NCI-H69 (cell line): Measurements from ENCODE around the gene HOXA6.

Experiments used
- DNase-seq: peaks from one replicate; lab custom pipeline; 2025; lab: John Stamatoyannopoulos, UW

Gene HOXA6

DNA sequence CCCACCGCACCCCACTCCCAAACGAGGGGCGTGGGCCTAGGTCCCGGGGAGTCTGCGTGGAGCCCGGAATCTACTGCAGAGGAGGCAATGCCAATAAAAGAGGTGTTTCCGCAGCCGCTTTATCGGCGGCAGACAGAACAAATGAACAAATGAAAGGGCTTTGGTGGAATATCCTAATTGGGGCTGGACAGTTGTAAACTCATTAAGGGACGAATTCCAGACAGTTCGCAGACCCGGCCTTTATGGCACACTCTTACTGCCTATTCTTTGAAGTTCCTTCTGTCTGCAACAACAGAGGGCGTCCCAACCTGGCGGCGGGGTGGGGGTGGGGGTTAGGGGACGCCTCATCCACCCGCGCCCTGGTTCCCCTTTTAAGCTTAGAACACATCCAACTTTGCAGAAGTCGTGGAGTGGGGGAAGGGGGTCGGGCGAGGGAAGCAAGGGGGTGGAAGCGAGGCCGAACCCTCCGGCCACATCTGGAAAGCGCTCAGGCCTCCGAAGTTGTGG lies 13.7 kb upstream of the HOXA6 start:
- DNase-seq = no peak

DNA sequence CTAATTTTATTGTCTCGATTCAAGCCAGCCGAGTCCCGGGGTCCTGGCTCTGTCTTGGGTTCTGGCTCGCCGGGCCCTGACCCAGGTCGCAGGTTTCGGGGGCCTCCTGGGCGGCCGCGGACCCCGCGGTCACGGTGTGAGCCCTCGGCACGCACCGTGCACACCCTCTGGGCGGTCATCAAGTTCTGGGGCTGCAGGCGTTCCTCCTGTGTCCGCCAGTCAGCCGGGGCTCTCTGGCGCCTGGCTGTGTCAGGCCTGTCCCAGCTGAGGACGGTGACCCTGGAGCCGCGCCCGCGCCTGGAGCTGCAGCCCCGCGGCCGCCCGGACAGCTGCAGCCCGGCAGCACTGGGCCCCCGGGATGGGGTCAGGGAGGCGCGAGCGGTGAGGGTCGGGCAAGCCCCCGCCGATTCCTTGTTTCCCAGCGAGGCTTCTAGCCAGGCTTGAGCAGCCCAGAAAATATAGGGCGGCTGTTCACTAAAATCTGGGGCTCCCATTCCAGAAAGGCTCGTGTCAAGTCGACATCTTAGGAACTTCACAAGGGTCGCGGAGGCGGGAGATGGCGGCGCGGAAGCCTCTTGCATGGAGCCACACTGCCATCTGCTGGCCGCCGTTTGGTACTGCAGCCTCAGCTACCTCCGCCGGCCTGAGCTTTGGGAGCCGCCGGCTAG lies 13.1 kb upstream of the HOXA6 start:
- DNase-seq = peak; percentile 92

DNA sequence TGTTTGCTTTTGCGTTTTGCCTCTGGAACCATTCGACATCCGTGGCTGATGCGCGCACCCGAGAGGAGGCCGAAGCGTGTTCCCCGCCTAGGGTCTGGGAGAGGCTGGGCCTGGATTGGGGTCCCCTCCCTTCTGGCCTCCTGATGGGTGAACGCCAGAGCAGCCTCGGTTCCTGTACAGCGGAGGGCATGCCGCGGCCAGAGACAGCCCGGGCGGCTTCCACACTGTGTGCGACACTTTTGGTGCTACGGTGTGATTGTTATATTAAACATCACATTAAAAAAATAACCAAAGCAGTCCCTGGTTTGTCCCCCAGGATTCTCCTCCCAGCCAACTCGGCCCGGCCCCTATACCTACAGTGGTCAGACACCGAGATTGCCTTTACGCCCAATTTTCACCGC lies 12.6 kb upstream of the HOXA6 start:
- peak; percentile 40 for DNase-seq

DNA sequence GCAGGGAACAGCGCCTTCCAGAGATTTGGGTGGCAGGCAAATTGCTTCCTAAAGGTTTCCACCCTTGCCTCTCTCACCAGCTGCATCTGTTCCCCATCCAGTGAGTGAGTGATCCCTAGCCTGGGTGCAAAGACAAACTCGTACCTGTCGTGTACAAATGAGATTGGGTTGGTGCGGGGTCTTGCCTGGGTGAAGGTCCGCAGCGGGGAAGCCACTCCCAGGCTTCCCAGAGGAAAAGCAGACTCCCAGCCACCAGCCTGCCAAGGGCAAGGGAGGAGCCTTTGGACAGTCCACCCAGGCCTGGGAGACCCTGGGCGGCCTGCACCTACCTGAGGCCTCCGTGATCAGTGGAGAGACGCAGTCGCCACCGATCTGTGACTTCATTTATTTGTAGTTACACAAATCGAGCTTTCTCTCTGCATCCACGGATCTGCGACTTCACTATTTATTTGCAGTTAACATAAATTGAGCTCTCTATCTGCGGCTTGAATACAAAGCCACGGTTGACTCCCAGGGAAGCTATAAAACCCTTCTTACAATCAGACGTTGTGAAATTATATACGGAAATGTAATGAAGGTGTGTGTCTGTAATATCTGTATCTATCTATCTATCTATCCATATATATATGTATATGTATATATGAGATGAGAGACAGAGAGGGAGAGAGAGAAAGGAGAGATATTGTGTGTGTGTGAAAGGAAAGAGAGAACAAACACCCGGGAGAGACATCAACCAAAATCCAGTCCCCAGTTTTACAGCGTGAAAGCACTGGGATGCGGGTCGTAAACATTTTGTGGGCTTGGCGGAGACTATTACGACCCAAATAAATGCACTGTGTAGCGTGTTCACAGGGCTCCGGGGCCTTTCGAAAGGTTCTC lies 11.9 kb upstream of the HOXA6 start:
- peak; percentile 26 for DNase-seq

DNA sequence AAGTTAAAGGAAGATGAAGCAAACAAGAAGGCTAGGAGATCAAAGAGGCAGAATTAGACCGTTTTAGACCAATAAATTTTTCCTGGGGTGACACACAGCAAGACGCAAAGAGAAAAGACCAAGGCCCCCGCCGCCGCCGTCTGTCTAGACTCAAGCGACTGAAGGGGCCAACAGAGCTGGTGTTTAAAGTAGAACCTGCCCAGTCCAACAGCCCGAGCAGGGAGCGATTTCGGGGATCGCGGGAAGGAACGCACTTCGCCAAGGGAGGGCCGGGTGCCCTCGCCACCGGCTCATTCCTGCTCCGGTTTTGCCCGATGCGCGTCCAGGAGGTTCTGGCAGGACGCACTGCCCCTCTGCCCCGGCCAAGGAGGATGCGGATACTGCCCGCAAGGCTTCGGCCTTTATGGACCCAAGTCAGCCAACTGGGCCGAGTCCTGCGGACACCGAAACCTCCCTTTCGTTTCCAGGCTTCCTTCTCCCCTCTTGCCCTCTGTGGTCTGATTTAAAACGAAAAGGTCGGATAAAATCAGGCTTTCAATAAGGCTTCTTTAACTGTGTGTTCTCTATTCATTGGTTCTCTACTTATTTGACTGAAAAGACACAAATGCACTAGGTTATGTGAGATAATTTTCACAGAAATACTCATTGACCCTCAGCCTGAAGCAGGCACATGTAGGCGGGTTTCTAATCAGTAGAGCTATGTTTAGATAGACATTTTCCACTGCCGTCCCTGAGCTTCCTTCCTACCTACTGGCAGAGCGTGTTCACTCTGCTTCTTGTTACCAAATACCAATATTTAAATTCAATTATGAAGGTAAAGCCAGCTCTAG lies 11.1 kb upstream of the HOXA6 start:
- DNase-seq = no peak

DNA sequence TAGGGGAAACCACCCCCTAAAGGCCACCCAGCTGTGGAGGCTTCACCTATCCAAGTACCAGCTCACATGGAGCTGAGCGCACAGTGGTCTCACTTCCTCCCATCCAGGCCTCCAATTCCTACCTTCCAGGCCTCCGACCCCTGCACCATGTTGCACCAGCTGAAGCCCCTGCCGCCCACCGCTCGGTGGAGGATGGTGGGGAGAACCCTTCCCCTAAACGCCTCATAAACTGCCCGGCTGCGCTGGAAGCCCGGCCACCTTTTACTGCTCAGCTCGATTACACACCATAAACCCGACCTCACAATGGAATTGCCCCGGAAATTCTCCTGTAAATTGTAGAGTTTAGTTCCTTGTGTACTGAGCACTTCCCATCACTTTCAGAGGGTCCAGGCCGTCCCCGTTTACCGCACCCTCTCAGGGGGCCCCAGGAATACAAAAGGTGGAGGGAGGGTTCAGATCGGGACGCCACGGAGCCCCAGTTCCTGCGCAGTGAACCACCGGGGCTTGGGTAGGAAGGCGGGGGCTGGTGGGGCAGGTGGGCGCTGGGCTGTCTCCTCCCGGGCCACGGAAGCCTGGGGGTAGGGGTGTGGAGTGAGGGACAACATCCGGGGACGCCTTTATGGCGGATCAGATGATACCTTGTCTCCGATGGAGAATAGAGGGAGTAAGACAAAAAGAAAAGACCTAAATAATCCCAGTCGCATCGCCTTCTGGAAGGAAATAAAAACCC lies 10.3 kb upstream of the HOXA6 start:
- no peak for DNase-seq

DNA sequence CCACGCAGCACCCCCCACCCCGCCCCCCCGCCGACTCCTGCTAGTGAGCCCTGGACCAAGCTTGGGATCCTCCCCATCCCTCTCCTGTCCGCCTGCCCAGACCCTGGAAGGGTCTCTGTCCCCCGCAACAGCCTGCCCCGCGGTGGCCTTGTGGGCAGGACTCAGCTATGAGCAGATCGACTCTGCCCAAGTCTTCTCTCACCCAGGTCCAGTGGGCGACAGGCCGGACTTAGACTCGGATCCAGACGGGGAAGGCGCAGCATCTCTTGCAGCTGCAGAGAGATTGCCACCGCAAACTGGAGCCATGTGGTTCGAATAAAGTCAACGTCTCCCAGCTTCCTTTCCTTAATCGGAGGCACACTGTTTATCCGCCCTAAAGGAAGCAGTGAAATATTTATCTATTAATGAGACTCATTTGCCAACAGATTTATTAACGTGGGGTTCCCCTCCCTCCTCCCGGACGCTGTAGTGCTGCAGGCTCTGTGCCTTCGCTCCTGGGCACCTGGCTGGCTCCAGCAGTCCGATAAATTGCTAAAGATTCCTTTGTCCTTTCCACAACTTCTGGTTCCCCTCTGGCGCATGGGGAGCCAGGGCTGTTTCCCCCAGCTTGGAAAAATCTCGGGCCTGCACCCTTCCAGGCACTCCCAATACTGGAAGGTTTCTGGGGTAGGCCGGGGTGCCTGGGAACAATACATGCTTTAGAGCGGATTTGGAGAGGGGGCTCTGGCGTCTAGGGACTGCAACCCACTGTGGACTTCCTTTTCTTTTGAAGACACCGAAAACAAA lies 9.5 kb upstream of the HOXA6 start:
- DNase-seq = no peak

DNA sequence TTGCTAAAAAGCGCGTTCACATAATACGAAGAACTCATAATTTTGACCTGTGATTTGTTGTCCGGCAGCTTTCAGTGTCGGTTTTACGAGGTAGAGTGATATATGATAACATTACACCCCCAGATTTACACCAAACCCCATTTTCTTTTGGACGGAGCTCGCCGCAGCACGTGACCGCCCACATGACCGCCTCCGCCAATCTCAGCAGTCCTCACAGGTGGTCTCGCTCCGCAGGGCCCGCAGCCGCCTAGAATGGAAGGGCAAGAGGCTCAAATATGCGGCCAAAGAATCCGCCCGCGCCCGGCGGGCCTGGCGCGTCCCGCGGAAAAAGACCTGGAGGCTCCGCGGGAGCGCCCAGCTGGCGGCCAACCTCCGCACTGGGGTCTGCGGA lies 8.9 kb upstream of the HOXA6 start, which contains the start of gene HOXA7:
TSS of gene HOXA7 (minus strand) at position 168 of the 391 bp plus-strand sequence. CDS start at position 38, 130 bp downstream.
- no peak for DNase-seq

DNA sequence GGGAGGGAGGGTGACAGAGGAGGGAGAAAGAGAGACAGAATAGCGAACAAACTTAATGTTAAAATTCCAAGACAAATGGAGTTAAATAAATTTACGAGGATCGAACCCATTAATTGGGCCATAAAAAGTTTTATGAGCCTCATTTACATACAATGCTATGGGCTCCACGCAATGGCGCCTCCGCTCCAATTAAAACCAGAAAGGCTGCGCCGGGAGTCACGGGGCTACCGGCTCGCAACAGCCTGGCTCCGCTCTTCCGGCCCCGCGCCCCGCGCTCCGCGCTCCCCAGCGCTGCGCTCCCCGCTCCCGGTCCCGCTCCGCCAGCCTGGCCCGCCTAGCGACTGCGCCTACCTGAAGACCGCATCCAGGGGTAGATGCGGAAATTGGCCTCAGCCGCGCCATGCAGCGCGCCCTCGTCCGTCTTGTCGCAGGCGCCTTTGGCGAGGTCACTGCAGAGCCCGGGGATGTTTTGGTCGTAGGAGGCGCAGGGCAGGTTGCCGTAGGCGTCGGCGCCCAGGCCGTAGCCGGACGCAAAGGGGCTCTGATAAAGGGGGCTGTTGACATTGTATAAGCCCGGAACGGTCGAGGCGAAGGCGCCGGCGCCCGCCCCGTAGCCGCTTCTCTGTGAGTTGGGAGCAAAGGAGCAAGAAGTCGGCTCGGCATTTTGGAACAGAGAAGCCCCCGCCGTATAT lies 8.4 kb upstream of the HOXA6 start:
- DNase-seq = no peak

DNA sequence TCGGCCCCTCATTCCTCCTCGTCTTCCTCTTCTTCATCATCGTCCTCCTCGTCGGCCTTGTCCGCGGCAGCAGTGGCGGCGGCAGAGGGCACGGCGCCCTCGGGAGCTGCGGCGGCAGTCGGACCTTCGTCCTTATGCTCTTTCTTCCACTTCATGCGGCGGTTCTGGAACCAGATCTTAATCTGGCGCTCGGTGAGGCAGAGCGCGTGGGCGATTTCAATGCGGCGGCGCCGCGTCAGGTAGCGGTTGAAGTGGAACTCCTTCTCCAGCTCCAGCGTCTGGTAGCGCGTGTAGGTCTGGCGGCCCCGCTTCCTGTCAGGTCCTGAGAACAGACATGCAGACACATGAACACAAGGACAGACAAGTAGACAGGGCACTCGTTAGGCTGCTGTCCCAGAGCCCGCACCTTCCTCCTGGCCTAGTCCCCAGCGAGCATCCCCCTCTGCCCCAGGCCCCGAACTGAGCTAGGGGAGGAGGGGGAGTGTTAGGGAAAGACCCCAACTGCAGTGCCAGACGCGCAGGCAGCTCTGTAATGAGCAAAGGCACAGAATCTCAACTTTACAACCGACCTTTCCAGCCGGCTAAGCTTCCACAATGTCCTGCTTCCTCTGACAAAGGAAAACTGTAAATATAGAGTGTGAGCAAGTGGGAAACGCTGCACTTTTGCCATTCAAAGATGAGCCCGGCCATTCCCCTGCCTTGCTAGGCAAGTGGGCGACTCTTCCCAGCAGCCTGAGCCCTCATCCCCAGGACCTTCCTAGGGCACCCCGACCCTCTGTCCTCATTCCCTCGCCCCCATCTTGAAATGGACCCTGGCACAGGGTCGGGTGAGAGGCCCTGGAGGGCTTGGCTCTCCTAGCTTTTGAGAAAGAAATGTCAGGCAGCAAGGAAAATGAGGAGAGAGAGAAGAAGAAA lies 7.6 kb upstream of the HOXA6 start:
- no peak for DNase-seq

DNA sequence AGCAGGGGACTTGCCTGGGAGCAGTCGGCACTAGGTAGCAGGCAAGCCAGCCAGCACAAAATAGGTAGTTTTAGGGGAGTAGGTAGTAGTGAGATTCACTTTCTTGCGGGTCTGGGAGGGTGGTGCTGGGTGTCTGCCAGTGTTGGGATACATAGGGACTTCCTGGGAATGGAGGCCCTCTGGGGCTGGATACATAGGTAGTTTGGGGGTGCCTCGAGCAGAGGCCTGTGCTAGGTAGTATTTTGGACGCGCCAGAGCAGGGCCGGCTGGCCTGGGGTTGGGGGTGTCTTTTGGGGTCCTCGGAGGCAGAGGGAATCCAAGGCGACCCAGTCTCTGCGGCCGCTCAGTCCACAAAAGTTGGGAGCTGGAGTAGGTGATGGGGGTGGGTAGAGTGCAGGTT lies 6.8 kb upstream of the HOXA6 start:
- DNase-seq = no peak

DNA sequence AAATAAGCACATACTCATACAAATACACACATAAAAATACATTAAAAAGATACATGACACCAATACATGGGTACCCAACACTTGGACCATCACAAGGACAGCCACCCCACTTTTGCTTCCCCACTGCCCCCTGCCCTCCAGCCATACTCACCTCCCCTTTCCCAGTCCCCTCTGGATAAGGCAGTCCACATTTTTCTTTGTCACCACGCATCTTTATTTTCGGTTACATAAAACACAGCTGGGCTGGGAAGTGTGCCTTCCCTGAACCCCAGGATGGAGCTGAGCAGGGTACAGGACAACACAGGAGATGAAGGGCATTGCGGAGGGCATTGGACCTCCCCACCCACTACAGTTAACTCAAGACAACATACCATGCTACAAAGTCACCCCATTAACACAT lies 6.0 kb upstream of the HOXA6 start:
- no peak for DNase-seq

DNA sequence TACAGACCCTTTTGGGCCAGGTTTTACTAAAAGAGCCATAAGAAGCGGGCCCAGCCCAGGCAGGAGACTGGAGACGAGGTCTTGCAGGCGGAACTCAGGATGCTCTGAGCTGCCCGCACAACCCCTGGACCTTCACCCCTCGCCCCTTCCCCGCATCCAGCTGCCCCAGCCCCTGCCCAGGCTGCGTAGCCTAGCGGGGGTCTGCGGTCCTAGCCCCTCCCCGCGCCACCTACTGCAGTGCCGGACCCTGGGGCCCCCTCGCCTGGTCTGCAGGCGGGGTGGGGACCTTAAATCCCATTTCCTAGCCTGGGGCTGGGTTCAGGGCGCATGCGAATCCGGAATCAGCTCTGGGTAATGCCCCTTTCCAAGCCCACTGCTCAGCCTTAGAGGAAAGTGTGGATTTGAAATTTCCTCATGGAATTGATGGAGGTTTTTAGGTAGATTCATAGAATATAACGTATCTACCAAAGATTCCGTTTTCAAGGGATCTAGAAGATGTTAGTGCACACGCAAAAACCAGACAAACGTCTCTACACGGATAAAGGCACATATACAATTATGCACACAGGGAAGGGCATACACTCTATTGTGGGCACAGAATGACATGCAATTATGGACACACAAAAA lies 5.4 kb upstream of the HOXA6 start:
- DNase-seq = no peak

DNA sequence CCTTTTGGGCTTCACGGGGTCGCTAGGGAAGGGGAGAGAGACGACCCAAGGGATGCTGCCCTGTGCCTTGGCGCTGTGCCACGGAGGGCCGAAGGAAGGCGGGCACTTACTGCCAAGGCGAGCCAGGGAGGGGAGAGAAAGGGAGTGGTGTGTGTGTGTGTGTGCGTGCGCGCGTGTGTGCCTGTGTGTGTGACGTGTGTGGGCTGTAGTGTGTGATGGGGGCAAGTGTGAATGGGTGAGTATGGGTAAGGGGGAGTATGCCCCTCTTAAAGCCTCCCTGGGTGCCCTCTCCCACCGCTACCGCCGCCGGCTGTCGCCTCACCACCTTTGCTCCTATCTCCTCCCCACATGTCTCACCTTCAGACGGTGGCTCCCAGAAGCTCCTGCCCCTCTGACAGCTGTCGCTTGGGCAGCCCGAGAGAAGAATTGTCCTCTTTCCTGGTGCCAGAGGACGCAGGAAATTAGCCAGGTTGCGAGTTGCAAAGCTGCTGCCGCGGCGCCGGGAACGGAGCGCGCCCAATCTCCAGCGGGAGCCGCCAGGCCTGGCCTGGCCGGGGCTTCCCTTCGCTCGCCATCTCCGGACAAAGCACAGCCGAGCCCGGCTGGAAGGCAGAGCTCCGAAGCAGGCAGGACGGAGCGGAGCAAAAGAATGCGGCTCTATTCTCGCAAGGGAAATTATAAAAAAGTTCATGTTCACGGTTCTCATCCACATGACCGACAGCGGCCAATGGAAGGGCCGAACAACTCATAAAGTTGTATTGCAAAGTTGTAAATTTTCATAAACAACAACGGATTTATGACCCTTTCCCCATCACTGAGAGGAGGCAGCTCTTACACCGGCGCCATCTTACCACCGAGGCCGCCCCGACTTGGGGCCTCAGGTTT lies 4.6 kb upstream of the HOXA6 start, which contains the start of gene HOXA3:
TSS of gene HOXA3 (minus strand) at position 653 of the 885 bp plus-strand sequence. CDS start 41,943 bp downstream, outside the sequence.
- peak; percentile 90 for DNase-seq

DNA sequence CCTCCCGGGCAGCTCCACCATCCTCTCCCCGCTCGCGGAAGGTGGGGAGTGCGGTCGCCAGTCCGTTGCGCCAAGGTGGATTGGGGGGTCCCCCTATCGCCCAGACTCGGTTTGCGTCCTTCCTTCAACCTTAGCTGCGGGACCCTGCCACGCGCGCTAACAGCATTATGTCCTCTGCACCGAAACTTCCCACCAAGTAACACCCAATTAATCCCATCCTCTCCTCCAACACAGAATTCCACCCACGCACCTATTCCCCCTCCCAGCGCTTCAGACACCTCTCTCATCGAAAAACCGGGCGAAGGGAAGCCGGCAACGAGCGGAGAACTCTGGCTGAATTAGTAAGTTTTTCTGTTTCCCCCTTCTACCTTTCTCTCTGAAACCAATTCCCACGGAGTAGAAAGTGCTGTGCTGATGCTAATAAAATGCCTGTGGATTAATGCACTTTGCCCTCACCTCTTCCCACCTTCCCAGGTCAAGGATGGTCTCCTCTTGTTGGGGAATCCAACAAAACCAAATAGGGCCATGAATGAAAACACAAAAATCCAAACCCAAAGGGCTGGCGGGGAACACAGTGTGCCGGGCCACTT lies 3.9 kb upstream of the HOXA6 start:
- DNase-seq = no peak

DNA sequence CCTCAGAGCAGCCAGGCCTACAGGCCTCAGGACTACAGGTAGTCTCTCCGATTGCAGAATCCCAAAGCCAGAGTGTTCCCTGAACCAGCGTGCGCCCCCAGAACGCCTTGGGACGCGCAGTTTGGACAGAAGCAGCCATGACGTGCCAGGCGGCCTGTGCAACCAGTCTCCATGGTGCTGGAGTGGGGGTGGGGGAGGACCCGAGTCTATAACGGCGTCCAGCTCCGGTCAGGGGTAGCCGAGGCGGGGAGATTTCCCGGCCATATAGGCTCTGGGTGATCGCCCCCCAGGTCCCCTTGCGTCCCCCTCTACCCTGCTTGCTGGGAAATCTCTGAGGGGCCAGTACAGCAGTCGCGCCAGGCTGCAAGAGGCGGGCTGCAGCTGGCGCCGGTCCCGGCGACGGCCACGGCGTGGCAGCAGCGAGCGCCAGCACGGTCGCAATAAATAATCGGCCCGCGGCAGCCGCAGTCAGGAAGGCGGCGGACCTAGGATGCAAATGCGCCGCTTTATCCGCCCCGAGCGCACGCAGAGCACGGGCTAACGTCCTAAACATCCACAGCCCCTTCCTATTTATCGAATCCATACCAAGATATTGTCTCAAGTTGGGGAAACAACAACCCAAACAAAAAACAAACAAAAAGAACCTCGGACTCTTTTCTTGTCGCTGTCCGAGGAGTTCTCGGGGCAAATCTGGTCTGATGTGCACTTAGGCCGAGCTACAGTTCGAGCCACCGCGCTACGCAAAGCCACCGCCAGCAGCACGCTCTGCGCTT lies 3.2 kb upstream of the HOXA6 start:
- DNase-seq = peak; percentile 94
